ENCODE measurements around the gene ACOXL.

ACOXL gene

DNA sequence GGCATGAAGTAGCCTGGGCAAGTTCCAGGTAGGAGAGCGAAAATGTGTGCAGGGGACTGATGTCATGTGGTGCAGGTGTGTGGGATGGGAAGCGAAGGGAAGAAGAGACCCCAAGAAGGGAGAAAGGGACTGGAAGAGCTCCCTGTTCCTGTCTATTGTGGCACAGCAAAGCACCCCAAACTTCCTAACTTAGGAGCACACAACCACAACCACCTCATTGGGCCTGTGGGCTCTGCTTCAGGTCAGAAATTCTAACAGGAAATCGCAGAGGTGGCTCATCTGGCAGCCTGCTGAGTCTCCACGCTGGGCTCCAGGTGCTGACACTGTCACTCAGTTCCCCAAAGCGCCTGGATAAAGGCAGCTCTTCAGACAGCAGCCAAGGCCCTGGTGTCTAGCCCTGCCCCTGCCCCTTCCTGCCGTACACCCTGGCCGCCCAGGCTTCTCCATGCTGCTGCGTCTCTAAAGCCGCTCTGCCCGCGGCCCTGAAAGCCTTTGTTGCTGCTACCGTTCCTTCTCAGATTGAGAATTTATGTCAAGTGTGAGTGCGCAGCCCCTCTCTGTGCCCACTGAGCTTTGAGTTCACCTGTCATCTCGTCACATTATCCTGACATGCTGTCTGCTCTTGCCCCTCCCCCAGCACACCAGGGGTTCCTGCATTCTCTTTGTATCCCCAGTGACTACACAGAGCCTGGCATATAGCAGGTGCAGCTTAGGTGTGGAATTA lies 248.1 kb downstream of the ACOXL start:
- no peak for DNase-seq

DNA sequence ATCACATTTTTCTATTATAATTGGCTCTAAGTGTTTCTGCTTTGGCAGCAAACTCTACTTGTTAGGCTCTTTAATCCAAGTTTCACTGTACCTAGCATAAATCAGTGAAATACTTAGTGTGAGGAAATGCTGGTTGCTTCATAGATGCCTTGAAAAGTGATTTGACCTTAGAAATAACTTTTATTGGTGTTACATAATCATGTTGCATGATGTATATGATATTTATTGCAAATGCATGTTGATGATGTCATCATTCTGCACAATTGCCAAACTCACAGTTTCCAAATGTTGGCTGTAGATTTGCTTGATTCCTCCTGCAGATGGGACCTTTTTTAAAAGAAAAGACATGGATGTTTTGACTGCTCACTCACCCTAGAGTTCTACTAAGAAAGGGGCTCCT lies 250.8 kb downstream of the ACOXL start:
- DNase-seq, result no peak

GRCh38 chr2:110984694-110985490 lies 252.5 kb downstream of the ACOXL start:
- no peak for DNase-seq

DNA sequence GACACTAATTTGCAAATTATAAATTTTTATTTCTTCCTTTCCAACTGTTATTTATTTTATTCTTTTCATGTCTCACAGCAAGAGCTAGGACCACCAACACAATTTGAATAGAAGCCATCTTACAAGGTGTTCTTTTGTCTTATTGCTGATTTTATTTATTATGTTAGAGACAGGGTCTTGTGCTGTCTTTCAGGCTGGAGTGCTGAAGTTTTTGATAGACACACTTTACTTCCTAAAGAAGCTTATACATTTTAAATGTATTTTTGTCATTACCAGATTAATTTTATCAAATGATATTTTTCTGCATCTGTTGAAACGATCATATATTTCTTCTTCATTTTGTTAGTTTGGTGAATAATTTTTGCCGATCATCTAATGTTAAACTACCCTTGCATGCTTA lies 258.1 kb downstream of the ACOXL start:
- DNase-seq, result no peak

GRCh38 chr2:110991911-110992310 lies 259.5 kb downstream of the ACOXL start:
- DNase-seq, result peak in 1 of 2 experiments; percentile 11

DNA sequence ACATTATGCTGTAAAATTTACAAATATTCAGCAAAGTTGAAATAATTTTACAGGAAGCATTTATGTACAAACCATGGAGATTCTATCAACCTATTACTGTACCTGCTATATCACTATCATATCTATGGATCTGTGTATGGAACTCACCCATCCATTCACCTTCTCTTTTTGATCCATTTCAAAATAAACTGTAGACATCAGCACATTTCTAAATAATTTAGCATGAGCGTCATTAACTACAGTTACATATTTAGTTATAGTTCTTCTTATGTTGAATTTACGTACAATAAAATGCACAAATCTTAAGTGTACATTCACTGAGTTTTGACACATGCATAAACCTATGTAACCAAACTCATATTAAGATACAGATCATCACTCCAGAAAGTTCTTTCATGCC lies 260.5 kb downstream of the ACOXL start:
- DNase-seq, result no peak

GRCh38 chr2:110993557-110994231 lies 261.3 kb downstream of the ACOXL start:
- DNase-seq, result peak in 1 of 2 experiments; percentile 10

- DNase-seq, result no peak
Observed at GRCh38 chr2:110994250-110994961, 262.0 kb downstream of the ACOXL start.

DNA sequence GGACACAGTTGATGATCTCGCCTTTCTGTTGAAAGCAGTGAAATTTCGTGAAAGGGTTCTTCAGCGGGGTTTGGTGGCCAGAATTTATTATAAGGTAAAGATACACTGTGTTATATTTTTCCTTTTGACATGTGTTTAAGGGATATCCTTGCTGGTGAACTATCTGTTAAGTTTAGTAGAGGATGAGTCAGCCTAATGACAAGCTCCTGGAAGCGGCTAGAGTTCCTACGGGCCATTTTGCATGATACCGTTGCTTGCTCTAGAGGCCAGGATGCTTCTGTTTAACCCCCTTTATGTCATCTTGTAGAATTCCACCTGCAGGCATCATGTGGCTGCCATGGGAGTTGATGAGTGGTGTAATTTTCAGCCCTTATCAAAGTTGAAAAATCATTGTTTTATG lies 263.5 kb downstream of the ACOXL start:
- no peak for DNase-seq

DNA sequence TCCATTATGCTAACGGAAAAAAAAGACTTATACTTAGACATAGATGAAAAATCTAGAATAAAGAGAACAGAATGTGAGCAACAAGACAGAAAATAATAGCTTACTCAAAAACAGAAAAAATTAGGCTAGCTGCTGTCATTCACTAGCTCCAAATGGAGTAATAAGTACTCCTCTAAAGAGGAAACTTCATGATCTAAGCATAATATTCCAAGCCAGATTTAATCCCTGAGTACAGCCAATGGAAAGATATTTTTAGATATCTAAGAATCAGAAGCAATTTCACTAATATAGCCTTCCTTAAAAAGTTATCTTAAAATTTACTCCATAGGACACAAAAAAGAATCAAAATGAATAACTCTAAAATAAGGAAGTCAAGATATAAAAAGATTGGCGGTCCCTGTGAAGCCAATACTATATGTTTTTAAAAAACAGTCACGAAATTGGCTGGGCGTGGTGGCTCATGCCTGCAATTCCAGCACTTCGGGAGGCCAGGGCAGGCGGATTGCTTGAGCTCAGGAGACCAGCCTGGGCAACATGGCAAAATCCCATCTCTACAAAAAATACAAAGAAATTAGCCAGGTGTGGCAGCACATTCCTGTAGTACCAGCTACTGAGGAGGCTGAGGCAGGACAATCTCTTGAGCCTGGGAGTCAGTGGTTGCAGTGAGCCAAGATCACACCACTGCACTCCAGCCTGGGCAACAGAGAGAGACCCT lies 265.1 kb downstream of the ACOXL start:
- DNase-seq, result no peak

DNA sequence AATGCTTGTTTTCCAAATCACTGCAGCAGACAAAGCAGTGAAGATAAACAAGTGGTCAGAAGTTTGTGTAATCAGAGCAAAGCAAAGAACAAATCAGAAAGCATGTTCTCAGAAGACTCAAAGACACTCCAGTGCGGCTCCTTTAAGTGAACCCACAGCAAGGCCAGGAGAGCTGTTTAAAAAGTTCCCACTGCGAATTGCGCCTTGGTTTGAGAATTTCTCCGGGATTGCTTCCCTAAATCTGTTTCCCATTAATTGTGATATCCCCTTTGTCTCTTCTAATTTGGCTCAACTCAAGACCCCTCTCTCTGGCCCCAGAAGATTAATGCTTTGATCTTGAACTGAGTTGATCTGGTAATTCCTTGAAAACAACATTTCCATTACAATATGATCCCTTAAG lies 265.9 kb downstream of the ACOXL start:
- DNase-seq, result no peak

DNA sequence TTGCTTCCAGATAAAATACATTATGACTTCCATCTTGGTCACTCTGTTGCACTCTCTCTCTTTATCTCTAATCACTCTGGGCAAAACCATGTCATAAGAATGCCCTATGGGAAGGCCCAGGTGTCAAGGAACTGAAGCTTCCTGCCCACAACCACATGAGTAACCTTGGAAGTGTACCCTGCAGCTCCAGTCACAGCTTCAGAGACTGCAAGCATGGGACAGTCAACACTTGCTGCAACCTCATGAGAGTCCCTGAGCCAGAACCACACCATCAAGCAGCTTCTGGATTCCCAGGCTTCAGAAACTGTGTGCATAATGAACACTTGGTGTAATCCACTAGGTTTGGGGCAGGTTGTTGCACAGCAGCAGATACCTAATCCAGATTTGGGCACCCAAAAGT lies 267.3 kb downstream of the ACOXL start:
- no peak for DNase-seq

DNA sequence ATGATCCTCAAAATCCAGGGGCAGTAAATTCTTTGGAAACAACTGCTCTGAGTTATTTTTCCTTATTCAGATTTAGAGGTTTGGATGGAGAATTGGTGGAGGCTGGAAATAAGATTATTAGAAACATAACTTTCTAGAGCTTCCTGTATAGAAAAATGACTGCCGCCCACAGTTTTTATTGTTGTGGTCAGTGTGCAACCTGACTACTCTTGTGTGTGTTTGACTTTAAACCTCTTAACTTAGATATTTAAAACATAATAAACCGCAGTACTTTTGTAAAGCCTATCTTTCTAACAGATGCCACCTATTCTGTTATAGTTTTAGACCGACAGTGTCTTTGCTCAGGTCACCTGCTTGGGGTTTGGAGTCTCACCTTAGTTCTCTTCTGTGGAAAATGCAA lies 272.9 kb downstream of the ACOXL start:
- DNase-seq, result no peak

GRCh38 chr2:111005821-111006220 lies 273.4 kb downstream of the ACOXL start:
- no peak for DNase-seq

DNA sequence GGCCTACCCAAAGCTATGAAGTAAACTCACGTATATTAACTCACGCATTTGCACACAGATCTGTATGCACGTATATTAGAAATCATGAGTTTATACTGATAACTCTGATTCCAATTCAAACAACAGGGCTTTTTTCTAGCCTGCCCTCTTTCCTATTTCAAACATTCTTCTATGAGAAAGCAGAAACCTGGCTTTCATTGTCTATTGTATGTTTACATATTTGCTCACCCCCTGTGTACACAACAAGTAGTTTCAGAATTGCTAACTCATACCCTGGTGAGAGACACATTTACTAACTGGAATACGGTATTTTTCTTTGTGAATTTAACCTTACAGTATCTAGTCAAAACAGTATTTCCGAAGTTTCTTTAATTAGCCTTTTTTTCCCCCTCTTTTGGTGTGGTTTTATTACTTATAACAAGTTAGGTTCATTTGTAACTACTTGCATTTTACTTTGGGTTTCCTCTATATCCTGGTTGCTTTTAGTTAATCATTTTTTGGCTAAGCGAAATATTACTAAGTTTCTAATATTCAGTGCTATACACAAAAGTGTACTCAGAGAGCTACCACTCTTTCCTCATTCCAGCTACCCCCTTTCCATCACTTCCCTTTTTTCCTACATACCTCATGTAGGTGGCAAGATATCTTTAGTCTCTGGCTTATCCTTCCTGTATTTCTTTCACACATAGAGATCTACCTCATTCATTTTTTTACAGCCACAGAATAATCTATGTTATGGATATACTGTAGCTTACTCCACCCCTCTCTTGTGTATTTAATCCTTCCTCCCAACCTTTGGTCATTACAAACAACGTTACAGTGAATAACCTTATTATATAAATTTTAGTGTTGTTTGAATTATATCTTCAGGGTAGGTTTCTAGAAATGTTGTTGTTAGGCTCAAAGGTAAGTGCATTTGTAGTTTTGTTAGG lies 275.6 kb downstream of the ACOXL start:
- no peak for DNase-seq

DNA sequence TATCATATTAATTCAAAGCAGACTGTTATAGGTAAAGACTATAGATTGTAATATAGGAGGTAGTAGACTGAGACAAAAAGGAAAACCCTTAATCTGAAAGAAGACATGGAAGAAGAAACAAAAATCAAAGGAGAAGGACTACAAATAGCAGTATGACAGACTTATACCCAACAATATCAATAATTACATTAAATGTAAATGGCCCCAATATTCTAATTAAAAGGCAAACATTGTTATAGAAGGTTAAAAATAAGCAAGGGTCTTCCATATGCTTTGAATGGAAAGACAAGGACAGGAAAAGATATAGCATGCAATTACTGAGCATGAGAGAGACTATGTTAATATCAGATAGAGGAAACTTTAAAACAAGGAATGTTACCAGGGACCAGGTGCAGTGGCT lies 278.8 kb downstream of the ACOXL start:
- DNase-seq, result no peak

GRCh38 chr2:111015283-111015995 lies 283.1 kb downstream of the ACOXL start:
- no peak for DNase-seq

GRCh38 chr2:111017034-111017622 lies 284.8 kb downstream of the ACOXL start:
- DNase-seq, result no peak

- DNase-seq, result no peak
Observed at GRCh38 chr2:111017909-111018308, 285.5 kb downstream of the ACOXL start.

- no peak for DNase-seq
Observed at GRCh38 chr2:111019381-111019780, 287.0 kb downstream of the ACOXL start.

Measured in SHP77 (cell line).